Breast epithelium (tissue), 4 donors: ENCODE results near the gene MS4A4A. TPM values are rescaled to one million over a fixed set of nuclear protein-coding genes. Genes with fewer than 3 reads are reported as not detected.
"Not testable (repeated sequence)": the region's sequence is repeated elsewhere in the genome, so short reads cannot be mapped to it uniquely, and the experiment has no call there.

Source experiments
- DNase-seq, 2 donors: peaks; one replicate each; pipeline ENCODE4 v3.0.0-alpha.2; 2019; ENCODE audit warnings: low spot score in 2 of 2
- H3K27ac ChIP-seq, 2 donors: fragments of 200-600 bp; sonication (generic) in 1 of 2; one replicate each; pipeline ENCODE4 v1.5.1; 2016 to 2019; ENCODE audit warnings: mild to moderate bottlenecking in 1 of 2
- H3K27me3 ChIP-seq, 2 donors: fragments of 200-600 bp; sonication (generic) in 1 of 2; one replicate each; pipeline versions ENCODE4 v1.5.1 to v1.6.0; 2017 to 2019; ENCODE audit warnings: control low read depth in 1 of 2, mild to moderate bottlenecking in 1 of 2
- H3K36me3 ChIP-seq: fragments of 200-600 bp; one replicate; pipeline ENCODE4 v1.5.1; 2019
- H3K4me1 ChIP-seq, 2 donors: fragments of 200-600 bp; sonication (generic); one replicate each; pipeline ENCODE4 v1.5.1; 2016 to 2019; ENCODE audit warnings: control low read depth in 1 of 2
- H3K4me3 ChIP-seq, 3 donors: fragments of 200-600 bp; sonication (generic); 1 replicate in 2 of 3; 2 replicates in 1 of 3; pipeline ENCODE4 v1.5.1; 2016 to 2019; ENCODE audit warnings: mild to moderate bottlenecking in 3 of 3, moderate library complexity in 2 of 3
- H3K9me3 ChIP-seq, 2 donors: fragments of 200-600 bp; sonication (generic) in 1 of 2; one replicate each; pipeline ENCODE4 v1.5.1; 2016 to 2019; ENCODE audit warnings: control low read depth in 1 of 2
- POLR2A ChIP-seq: fragments of 450-650 bp; IDR thresholded peaks from one replicate; pipeline ENCODE4 v1.6.1; 2016; ENCODE audit warnings: antibody characterized with exemption, mild to moderate bottlenecking, moderate library complexity
- POLR2AphosphoS5 ChIP-seq, 3 donors: sonication (generic); formaldehyde crosslinking; IDR thresholded peaks; one replicate each; pipeline ENCODE4 v1.6.1; 2017; ENCODE audit warnings: antibody characterized with exemption in 3 of 3
- intact Hi-C: fragments of 100-400 bp; cut with DNase I; formaldehyde crosslinking; loops from one replicate; pipeline ENCODE4 v1.15.1; 2023; ENCODE audit warnings: low total_unique reads
- total RNA-seq, 3 donors: library from RNA; depleted of rRNA; stranded (reverse); fragments of >200 nt; gene quantifications; one replicate each; pipeline ENCODE4 v1.1.0, GENCODE V29; 2016
- TF ChIP-seq, protein P1 (sequence below), 3 donors: fragments of 450-650 bp; IDR thresholded peaks; one replicate each; pipeline ENCODE4 v1.5.1; 2016 to 2017; ENCODE audit warnings: antibody characterized with exemption in 3 of 3, mild to moderate bottlenecking in 3 of 3, moderate library complexity in 3 of 3

The MS4A4A gene
- total RNA-seq, 3 donors from 2014 or later: 9.8 to 174 (median 24.6) TPM

GRCh38 chr11:60281485-60281884 lies 1.0 kb downstream of the MS4A4A start:
- Histone ChIP-seq H3K36me3 (no peaks in the 10 kb centered on the region), H3K27ac (no peak overlapping the region), H3K4me3 (peak overlapping the region in 1 of 3 donors; percentile 33), H3K4me1 (no peaks in the 10 kb centered on the region), H3K9me3 (no peaks in the 10 kb centered on the region), H3K27me3 (no peaks in the 10 kb centered on the region)
- no peak for DNase-seq
- TF ChIP-seq, protein P1, sequence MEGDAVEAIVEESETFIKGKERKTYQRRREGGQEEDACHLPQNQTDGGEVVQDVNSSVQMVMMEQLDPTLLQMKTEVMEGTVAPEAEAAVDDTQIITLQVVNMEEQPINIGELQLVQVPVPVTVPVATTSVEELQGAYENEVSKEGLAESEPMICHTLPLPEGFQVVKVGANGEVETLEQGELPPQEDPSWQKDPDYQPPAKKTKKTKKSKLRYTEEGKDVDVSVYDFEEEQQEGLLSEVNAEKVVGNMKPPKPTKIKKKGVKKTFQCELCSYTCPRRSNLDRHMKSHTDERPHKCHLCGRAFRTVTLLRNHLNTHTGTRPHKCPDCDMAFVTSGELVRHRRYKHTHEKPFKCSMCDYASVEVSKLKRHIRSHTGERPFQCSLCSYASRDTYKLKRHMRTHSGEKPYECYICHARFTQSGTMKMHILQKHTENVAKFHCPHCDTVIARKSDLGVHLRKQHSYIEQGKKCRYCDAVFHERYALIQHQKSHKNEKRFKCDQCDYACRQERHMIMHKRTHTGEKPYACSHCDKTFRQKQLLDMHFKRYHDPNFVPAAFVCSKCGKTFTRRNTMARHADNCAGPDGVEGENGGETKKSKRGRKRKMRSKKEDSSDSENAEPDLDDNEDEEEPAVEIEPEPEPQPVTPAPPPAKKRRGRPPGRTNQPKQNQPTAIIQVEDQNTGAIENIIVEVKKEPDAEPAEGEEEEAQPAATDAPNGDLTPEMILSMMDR (IDR thresholded peaks at IDR 0.05): no peak
- TF ChIP-seq POLR2A (no peak), POLR2AphosphoS5 (IDR thresholded peaks at IDR 0.05) (no peak)
- intact Hi-C loops: no loop called here

DNA sequence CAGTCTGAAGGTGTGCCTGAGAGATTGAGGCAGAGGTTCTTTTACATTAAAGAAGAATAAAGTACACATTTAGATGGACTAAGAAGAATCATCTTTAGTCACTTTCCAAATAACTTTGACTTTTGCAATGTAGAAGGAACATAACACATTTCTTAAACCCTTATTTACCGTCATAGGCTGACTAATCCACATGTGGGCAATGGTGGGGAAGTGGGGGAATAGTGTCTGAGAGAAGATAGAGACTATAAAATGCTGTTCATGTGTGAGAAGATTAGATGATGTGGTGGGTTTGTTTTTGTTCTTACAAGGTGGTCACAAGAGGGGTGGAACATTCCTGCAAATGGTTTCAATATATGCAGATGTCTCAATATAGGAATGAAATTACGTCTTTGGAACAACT lies 1.8 kb downstream of the MS4A4A start:
- Histone ChIP-seq H3K4me1 (no peaks in the 10 kb centered on the region), H3K27ac (no peak overlapping the region), H3K4me3 (peak overlapping the region in 1 of 3 donors; percentile 33), H3K36me3 (no peaks in the 10 kb centered on the region), H3K27me3 (no peaks in the 10 kb centered on the region), H3K9me3 (no peaks in the 10 kb centered on the region)
- TF ChIP-seq POLR2A (no peak), POLR2AphosphoS5 (IDR thresholded peaks at IDR 0.05) (no peak)
- TF ChIP-seq, protein P1 (IDR thresholded peaks at IDR 0.05): no peak
- intact Hi-C loops: no loop called here
- DNase-seq: no peak

DNA sequence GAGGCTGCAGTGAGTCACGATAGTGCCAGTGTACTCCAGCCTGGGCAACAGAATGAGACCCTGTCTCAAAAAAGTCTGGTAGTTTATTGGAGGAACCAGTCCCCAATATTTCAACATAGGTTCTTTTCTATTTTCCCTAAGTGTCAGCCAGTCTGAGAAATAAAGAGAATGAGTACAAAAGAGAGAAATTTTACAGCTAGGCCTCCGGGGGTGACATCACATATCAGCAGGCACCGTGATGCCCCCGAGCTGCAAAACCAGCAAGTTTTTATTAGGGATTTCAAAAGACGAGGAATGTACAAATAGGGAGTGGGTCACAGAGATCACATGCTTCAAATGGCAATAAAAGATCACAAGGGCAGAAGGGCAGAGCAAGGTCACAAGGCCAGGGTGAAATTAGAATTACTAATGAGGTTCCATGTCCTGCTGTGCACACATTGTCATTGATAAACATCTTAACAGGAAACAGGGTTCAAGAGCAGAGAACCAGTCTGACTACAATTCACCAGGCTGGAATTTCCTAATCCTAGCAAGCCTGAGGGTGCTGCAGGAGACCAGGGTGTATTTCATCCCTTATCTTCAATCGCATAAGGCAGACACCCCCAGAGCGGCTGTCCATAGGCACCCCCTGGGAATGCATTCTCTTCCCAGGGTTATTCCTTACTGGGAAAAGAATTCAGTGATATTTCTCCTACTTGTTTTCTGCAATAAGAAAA lies 5.1 kb downstream of the MS4A4A start:
- DNase-seq, H3K27me3 ChIP-seq, intact Hi-C loops, H3K36me3 ChIP-seq, H3K27ac ChIP-seq, H3K4me3 ChIP-seq, H3K4me1 ChIP-seq, H3K9me3 ChIP-seq: not testable (repeated sequence)

GRCh38 chr11:60288531-60288930 lies 8.1 kb downstream of the MS4A4A start:
- H3K9me3 ChIP-seq: peaks cover 0 to 9% of the 10 kb centered on the region in 2 donors
- no peak overlapping the region for H3K4me3 ChIP-seq
- no peaks in the 10 kb centered on the region for H3K27me3 ChIP-seq
- H3K27ac ChIP-seq: no peak overlapping the region
- no peaks in the 10 kb centered on the region for H3K36me3 ChIP-seq
- no peaks in the 10 kb centered on the region for H3K4me1 ChIP-seq
- intact Hi-C loops: no loop called here
- no peak for TF ChIP-seq POLR2AphosphoS5 (IDR thresholded peaks at IDR 0.05)
- no peak for TF ChIP-seq POLR2A
- TF ChIP-seq, protein P1 (IDR thresholded peaks at IDR 0.05): no peak
- no peak for DNase-seq

DNA sequence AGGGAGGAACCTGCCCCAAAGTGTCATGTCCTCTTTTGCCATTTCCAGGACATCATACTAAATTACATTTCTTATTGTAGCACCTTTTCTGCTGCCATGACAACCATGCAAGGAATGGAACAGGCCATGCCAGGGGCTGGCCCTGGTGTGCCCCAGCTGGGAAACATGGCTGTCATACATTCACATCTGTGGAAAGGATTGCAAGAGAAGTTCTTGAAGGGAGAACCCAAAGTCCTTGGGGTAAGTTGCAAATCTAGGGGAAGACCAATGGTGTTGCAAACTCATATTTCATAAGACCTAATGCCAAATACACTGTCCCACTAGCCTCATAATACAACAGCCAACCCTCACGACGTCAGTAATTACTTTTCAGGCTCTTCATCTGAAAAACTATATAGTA lies 11.7 kb downstream of the MS4A4A start:
- DNase-seq: no peak
- intact Hi-C loops: loop anchor here (1.0 kb wide), 1 partner anchor 11 kb away; no protein-coding TSS in a partner anchor
- TF ChIP-seq, protein P1 (IDR thresholded peaks at IDR 0.05): no peak
- no peak for TF ChIP-seq POLR2A
- no peak for TF ChIP-seq POLR2AphosphoS5 (IDR thresholded peaks at IDR 0.05)
- H3K27me3 ChIP-seq: no peaks in the 10 kb centered on the region
- H3K4me3 ChIP-seq: no peak overlapping the region
- H3K36me3 ChIP-seq: no peaks in the 10 kb centered on the region
- H3K27ac ChIP-seq: no peak overlapping the region
- H3K4me1 ChIP-seq: no peaks in the 10 kb centered on the region
- peaks cover 0 to 9% of the 10 kb centered on the region in 2 donors for H3K9me3 ChIP-seq
